ENCODE results near the gene DDX41. TPM values are rescaled to one million over a fixed set of nuclear protein-coding genes. Genes with fewer than 3 reads are reported as not detected.

Gene DDX41
- total and polyA plus RNA-seq, 2 donors (not counting 1 experiment from before 2014, with no cell fraction given) = 66.8 to 79.1 TPM

DNA sequence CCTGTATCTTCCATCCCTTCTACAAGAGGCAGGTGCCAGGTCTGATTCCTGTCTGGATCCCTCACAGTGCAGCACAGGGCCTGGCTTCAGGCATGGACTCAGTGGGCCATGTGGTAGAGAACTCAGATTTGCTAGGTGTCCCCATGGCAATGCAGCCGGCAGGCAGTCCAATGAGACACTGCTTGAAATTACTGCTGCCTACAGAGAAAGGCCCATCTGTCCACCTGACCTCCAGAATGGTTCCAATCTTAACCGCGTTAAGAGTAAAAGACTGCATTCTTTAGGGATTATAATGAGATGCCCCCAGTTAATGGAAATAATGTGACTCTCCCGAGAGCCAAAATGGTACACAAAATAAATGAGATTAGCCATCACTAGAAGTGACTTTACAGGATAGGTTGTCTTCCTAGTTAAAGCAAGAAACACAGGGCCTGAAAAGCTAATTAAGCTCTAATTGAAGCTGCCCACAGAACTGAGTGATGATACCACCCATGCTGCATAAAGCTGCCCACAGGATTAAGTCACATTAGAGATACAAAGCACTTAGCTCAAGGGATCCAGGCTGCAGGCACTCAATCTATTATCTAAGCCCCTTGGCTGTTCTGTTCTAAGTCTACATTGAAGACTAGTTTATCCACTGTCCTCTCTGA lies 26.2 kb upstream of the DDX41 start:
- Histone ChIP-seq H3K79me2 (ENCODE audit: control insufficient read depth, insufficient read depth, low read length) (peaks cover 55% of the 10 kb centered on the region), H3K9ac (ENCODE audit: insufficient read depth, low read length) (no peak overlapping the region), H3K9me3 (ENCODE audit: control insufficient read depth, insufficient read depth, low read depth, low read length) (no peaks in the 10 kb centered on the region), H2AFZ (ENCODE audit: low read length) (no peak overlapping the region), H3K36me3 (ENCODE audit: control insufficient read depth, insufficient read depth, low read length) (peaks cover 8% of the 10 kb centered on the region), H3K27me3 (ENCODE audit: control insufficient read depth, insufficient read depth, low read length) (no peaks in the 10 kb centered on the region), H3K4me3 (replicated peaks in 1 of 4; ENCODE audit: control extremely low read depth in 1 of 4, insufficient read depth in 1 of 4, low read depth in 3 of 4, low read length in 4 of 4) (no peak overlapping the region), H3K4me2 (ENCODE audit: extremely low read depth, insufficient read depth, low read length) (no peak overlapping the region), H3K4me1 (ENCODE audit: control insufficient read depth, extremely low read depth, insufficient read depth, low read length) (peaks cover 36% of the 10 kb centered on the region), H4K20me1 (ENCODE audit: control insufficient read depth, extremely low read depth, insufficient read depth, low read length) (no peaks in the 10 kb centered on the region), H3K27ac (ENCODE audit: insufficient read depth, low read length) (no peak overlapping the region)
- DNase-seq (ENCODE audit: low read depth in 2 of 2) = no peak
- TF ChIP-seq EZH2 (IDR thresholded peaks at IDR 0.05; ENCODE audit: low read length, missing control alignments) = no peak
- TF ChIP-seq, protein P1, sequence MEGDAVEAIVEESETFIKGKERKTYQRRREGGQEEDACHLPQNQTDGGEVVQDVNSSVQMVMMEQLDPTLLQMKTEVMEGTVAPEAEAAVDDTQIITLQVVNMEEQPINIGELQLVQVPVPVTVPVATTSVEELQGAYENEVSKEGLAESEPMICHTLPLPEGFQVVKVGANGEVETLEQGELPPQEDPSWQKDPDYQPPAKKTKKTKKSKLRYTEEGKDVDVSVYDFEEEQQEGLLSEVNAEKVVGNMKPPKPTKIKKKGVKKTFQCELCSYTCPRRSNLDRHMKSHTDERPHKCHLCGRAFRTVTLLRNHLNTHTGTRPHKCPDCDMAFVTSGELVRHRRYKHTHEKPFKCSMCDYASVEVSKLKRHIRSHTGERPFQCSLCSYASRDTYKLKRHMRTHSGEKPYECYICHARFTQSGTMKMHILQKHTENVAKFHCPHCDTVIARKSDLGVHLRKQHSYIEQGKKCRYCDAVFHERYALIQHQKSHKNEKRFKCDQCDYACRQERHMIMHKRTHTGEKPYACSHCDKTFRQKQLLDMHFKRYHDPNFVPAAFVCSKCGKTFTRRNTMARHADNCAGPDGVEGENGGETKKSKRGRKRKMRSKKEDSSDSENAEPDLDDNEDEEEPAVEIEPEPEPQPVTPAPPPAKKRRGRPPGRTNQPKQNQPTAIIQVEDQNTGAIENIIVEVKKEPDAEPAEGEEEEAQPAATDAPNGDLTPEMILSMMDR (conservative IDR thresholded peaks at IDR 0.05 in 1 of 2, IDR thresholded peaks at IDR 0.05 in 1 of 2; ENCODE audit: low read depth in 1 of 2, low read length in 2 of 2) = no peak

DNA sequence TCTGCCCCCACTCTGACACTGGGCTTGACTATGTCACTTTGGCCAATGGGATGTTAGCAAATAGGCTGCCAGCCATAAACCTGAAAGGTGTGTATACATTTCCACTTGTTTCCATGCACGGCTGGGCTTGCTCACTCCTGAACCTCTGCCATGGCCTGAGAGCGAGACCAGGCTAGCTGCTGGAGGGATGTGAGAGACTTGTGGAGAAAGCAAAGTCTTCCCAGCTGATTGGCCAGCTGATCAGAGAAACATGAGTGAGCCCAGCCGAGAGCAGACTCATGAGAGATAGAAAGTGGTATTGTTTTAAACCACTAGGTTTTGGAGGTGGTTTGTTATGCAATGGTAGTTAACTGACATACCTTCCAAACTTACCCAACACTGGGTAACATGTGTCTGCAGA lies 23.7 kb upstream of the DDX41 start:
- no peak overlapping the region for H2AFZ ChIP-seq (ENCODE audit: low read length)
- H4K20me1 ChIP-seq (ENCODE audit: control insufficient read depth, extremely low read depth, insufficient read depth, low read length) = no peaks in the 10 kb centered on the region
- no peak overlapping the region for H3K9ac ChIP-seq (ENCODE audit: insufficient read depth, low read length)
- no peaks in the 10 kb centered on the region for H3K27me3 ChIP-seq (ENCODE audit: control insufficient read depth, insufficient read depth, low read length)
- H3K4me3 ChIP-seq (replicated peaks in 1 of 4; ENCODE audit: control extremely low read depth in 1 of 4, insufficient read depth in 1 of 4, low read depth in 3 of 4, low read length in 4 of 4) = no peak overlapping the region
- H3K79me2 ChIP-seq (ENCODE audit: control insufficient read depth, insufficient read depth, low read length) = peaks cover 55% of the 10 kb centered on the region
- no peak overlapping the region for H3K4me2 ChIP-seq (ENCODE audit: extremely low read depth, insufficient read depth, low read length)
- no peak overlapping the region for H3K27ac ChIP-seq (ENCODE audit: insufficient read depth, low read length)
- TF ChIP-seq EZH2 (IDR thresholded peaks at IDR 0.05; ENCODE audit: low read length, missing control alignments) = no peak
- TF ChIP-seq, protein P1 (conservative IDR thresholded peaks at IDR 0.05 in 1 of 2, IDR thresholded peaks at IDR 0.05 in 1 of 2; ENCODE audit: low read depth in 1 of 2, low read length in 2 of 2) = no peak
- no peak for DNase-seq (ENCODE audit: low read depth in 2 of 2)
- H3K36me3 ChIP-seq (ENCODE audit: control insufficient read depth, insufficient read depth, low read length) = peaks cover 18% of the 10 kb centered on the region
- H3K9me3 ChIP-seq (ENCODE audit: control insufficient read depth, insufficient read depth, low read depth, low read length) = no peaks in the 10 kb centered on the region
- peaks cover 33% of the 10 kb centered on the region for H3K4me1 ChIP-seq (ENCODE audit: control insufficient read depth, extremely low read depth, insufficient read depth, low read length)

DNA sequence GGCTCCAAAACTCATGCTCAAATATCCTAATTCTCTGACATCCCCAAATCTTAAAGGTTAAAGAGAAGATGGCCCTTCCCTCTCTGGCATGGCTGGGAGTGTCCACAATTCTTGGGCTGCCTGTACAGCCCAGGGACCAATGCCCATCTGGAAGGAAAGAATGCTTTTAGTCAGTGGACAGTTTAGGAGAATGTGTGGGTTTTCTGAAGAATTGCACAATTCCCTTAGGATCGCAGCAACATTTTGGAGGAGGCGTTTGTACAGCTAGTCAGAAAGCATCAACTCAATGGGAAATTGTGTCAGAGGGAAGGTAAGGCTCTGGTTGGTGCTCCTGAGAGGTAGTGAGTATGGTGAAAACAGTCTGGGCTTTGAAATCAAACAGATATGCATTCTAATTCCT lies 22.6 kb upstream of the DDX41 start:
- H3K9ac ChIP-seq (ENCODE audit: insufficient read depth, low read length) = no peak overlapping the region
- peak in 1 of 2 donors; percentile 81 for DNase-seq (ENCODE audit: low read depth in 2 of 2)
- no peaks in the 10 kb centered on the region for H3K27me3 ChIP-seq (ENCODE audit: control insufficient read depth, insufficient read depth, low read length)
- H3K4me2 ChIP-seq (ENCODE audit: extremely low read depth, insufficient read depth, low read length) = no peak overlapping the region
- peak overlapping the region; percentile 25 for H3K27ac ChIP-seq (ENCODE audit: insufficient read depth, low read length)
- H4K20me1 ChIP-seq (ENCODE audit: control insufficient read depth, extremely low read depth, insufficient read depth, low read length) = no peaks in the 10 kb centered on the region
- peaks cover 54% of the 10 kb centered on the region for H3K79me2 ChIP-seq (ENCODE audit: control insufficient read depth, insufficient read depth, low read length)
- H3K4me1 ChIP-seq (ENCODE audit: control insufficient read depth, extremely low read depth, insufficient read depth, low read length) = peaks cover 33% of the 10 kb centered on the region
- TF ChIP-seq, protein P1 (conservative IDR thresholded peaks at IDR 0.05 in 1 of 2, IDR thresholded peaks at IDR 0.05 in 1 of 2; ENCODE audit: low read depth in 1 of 2, low read length in 2 of 2) = no peak
- no peak for TF ChIP-seq EZH2 (IDR thresholded peaks at IDR 0.05; ENCODE audit: low read length, missing control alignments)
- H3K9me3 ChIP-seq (ENCODE audit: control insufficient read depth, insufficient read depth, low read depth, low read length) = no peaks in the 10 kb centered on the region
- H3K36me3 ChIP-seq (ENCODE audit: control insufficient read depth, insufficient read depth, low read length) = peaks cover 18% of the 10 kb centered on the region
- no peak overlapping the region for H3K4me3 ChIP-seq (replicated peaks in 1 of 4; ENCODE audit: control extremely low read depth in 1 of 4, insufficient read depth in 1 of 4, low read depth in 3 of 4, low read length in 4 of 4)
- H2AFZ ChIP-seq (ENCODE audit: low read length) = no peak overlapping the region

Measured in fibroblast of lung (primary cell).